ENCODE measurements around the gene DGKE.

DGKE gene

GRCh38 chr17:56810343-56810742 lies 23.6 kb upstream of the DGKE start:
- Histone ChIP-seq H3F3A (ENCODE audit: low read depth) (no peaks in the 10 kb centered on the region), H3K36me3 (ENCODE audit: insufficient read depth, low read length) (no peaks in the 10 kb centered on the region), H3K9ac (ENCODE audit: low read depth, low read length, poor library complexity, severe bottlenecking) (no peak overlapping the region), H2AFZ (ENCODE audit: low read length) (no peak overlapping the region), H3K4me2 (ENCODE audit: low read depth, low read length, poor library complexity, severe bottlenecking) (no peak overlapping the region), H3K27me3 (ENCODE audit: insufficient read depth, low read length, poor library complexity, severe bottlenecking) (no peaks in the 10 kb centered on the region), H3K9me3 (ENCODE audit: insufficient read depth, low read depth, low read length) (no peaks in the 10 kb centered on the region), H3K4me1 (ENCODE audit: insufficient read depth, low read length, poor library complexity, severe bottlenecking) (peaks cover 19% of the 10 kb centered on the region), H3K79me2 (ENCODE audit: insufficient read depth, low read length) (no peaks in the 10 kb centered on the region), H3K4me3 (ENCODE audit: low read length, poor library complexity, severe bottlenecking) (no peak overlapping the region), H3K9me2 (replicated peaks; ENCODE audit: low read depth, low read length) (no peaks in the 10 kb centered on the region), H4K20me1 (ENCODE audit: insufficient read depth, low read length, poor library complexity, severe bottlenecking) (no peaks in the 10 kb centered on the region)
- TF ChIP-seq EZH2phosphoT487 (IDR thresholded peaks at IDR 0.05; ENCODE audit: borderline replicate concordance), result no peak

DNA sequence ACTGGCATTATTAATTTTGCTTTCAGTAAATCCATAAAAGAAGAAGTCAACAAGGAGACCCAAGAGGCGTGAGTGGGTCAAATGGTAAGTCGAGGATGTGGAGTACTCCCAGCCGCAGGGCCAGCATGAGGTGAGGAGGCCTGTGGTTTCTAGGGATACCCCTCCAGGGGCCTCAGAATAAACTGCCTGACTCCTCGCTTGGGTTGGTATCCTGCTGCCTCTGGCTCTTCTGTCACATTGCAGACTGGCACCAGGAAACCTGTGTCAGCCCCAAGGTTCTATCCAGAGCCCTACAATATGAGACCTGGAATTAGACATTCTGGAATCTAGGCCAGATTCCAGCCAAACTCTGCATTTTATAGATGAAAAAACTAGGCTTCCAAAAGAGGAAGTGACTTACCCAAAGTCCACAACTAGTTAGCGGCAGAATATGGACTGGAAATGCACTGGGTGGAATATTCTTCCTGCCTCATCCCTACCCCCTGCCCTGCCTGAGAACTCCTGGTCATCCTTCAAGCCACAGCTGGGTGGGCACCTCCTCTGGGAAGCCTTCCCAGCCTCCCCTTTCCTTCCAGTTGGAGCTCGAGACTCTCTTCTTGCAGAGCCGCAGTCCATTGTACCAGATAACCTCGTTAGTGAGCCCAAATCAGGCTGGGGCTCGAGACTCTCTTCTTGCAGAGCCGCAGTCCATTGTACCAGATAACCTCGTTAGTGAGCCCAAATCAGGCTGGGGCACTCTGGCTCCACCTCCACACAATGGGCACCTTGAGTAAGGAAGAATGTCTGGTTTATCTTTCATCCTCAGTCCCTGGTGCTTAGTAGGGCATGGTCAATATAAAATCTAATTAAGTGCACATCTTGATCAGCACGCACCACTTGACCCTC lies 22.8 kb upstream of the DGKE start:
- Histone ChIP-seq H3K4me1 (ENCODE audit: insufficient read depth, low read length, poor library complexity, severe bottlenecking) (peaks cover 19% of the 10 kb centered on the region), H3K4me2 (ENCODE audit: low read depth, low read length, poor library complexity, severe bottlenecking) (no peak overlapping the region), H3F3A (ENCODE audit: low read depth) (no peaks in the 10 kb centered on the region), H3K9me3 (ENCODE audit: insufficient read depth, low read depth, low read length) (no peaks in the 10 kb centered on the region), H4K20me1 (ENCODE audit: insufficient read depth, low read length, poor library complexity, severe bottlenecking) (no peaks in the 10 kb centered on the region), H3K4me3 (ENCODE audit: low read length, poor library complexity, severe bottlenecking) (no peak overlapping the region), H3K36me3 (ENCODE audit: insufficient read depth, low read length) (no peaks in the 10 kb centered on the region), H3K79me2 (ENCODE audit: insufficient read depth, low read length) (no peaks in the 10 kb centered on the region), H3K9me2 (replicated peaks; ENCODE audit: low read depth, low read length) (no peaks in the 10 kb centered on the region), H3K9ac (ENCODE audit: low read depth, low read length, poor library complexity, severe bottlenecking) (no peak overlapping the region), H2AFZ (ENCODE audit: low read length) (no peak overlapping the region), H3K27me3 (ENCODE audit: insufficient read depth, low read length, poor library complexity, severe bottlenecking) (no peaks in the 10 kb centered on the region)
- TF ChIP-seq, protein P1, sequence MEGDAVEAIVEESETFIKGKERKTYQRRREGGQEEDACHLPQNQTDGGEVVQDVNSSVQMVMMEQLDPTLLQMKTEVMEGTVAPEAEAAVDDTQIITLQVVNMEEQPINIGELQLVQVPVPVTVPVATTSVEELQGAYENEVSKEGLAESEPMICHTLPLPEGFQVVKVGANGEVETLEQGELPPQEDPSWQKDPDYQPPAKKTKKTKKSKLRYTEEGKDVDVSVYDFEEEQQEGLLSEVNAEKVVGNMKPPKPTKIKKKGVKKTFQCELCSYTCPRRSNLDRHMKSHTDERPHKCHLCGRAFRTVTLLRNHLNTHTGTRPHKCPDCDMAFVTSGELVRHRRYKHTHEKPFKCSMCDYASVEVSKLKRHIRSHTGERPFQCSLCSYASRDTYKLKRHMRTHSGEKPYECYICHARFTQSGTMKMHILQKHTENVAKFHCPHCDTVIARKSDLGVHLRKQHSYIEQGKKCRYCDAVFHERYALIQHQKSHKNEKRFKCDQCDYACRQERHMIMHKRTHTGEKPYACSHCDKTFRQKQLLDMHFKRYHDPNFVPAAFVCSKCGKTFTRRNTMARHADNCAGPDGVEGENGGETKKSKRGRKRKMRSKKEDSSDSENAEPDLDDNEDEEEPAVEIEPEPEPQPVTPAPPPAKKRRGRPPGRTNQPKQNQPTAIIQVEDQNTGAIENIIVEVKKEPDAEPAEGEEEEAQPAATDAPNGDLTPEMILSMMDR (conservative IDR thresholded peaks at IDR 0.05; ENCODE audit: low read length), result no peak
- TF ChIP-seq EZH2phosphoT487 (IDR thresholded peaks at IDR 0.05; ENCODE audit: borderline replicate concordance), result no peak

GRCh38 chr17:56812901-56813388 lies 21.0 kb upstream of the DGKE start:
- no peaks in the 10 kb centered on the region for H3F3A ChIP-seq (ENCODE audit: low read depth)
- no peaks in the 10 kb centered on the region for H3K9me2 ChIP-seq (replicated peaks; ENCODE audit: low read depth, low read length)
- H3K27me3 ChIP-seq (ENCODE audit: insufficient read depth, low read length, poor library complexity, severe bottlenecking), result no peaks in the 10 kb centered on the region
- H3K9ac ChIP-seq (ENCODE audit: low read depth, low read length, poor library complexity, severe bottlenecking), result no peak overlapping the region
- no peak for TF ChIP-seq EZH2phosphoT487 (IDR thresholded peaks at IDR 0.05; ENCODE audit: borderline replicate concordance)
- TF ChIP-seq, protein P1 (conservative IDR thresholded peaks at IDR 0.05; ENCODE audit: low read length), result no peak
- peaks cover 12% of the 10 kb centered on the region for H3K4me1 ChIP-seq (ENCODE audit: insufficient read depth, low read length, poor library complexity, severe bottlenecking)
- H4K20me1 ChIP-seq (ENCODE audit: insufficient read depth, low read length, poor library complexity, severe bottlenecking), result no peaks in the 10 kb centered on the region
- H3K4me2 ChIP-seq (ENCODE audit: low read depth, low read length, poor library complexity, severe bottlenecking), result no peak overlapping the region
- no peaks in the 10 kb centered on the region for H3K36me3 ChIP-seq (ENCODE audit: insufficient read depth, low read length)
- H3K4me3 ChIP-seq (ENCODE audit: low read length, poor library complexity, severe bottlenecking), result no peak overlapping the region
- no peak overlapping the region; the same call in 1 of the 2 replicates for H2AFZ ChIP-seq (ENCODE audit: low read length)
- H3K79me2 ChIP-seq (ENCODE audit: insufficient read depth, low read length), result no peaks in the 10 kb centered on the region
- no peaks in the 10 kb centered on the region for H3K9me3 ChIP-seq (ENCODE audit: insufficient read depth, low read depth, low read length)

All from Loucy (cell line).